Testis (tissue), 2 donors: ENCODE data around the gene PDE6G.

Experiments
- CTCF ChIP-seq, 3 experiments: fragments of 450-650 bp in 2 of 3; fragments of 200-600 bp in 1 of 3; sonication (generic) in 1 of 3; IDR thresholded peaks; one replicate each; pipeline ENCODE4 v1.5.1; 2016 to 2019; ENCODE audit warnings: antibody characterized with exemption in 3 of 3, mild to moderate bottlenecking in 2 of 3, moderate library complexity in 1 of 3
- POLR2A ChIP-seq: fragments of 450-650 bp; IDR thresholded peaks from one replicate; pipeline ENCODE4 v1.6.1; 2017; ENCODE audit warnings: antibody characterized with exemption, mild to moderate bottlenecking, moderate library complexity

GRCh38 chr17:81638683-81639082, 17.7 kb downstream of the PDE6G start:
- TF ChIP-seq CTCF (IDR thresholded peaks at IDR 0.05) (no peak), POLR2A (no peak)
